Measurements from ENCODE around the gene CNGB1. TPM values are rescaled to one million over a fixed set of nuclear protein-coding genes. Genes with fewer than 3 reads are reported as not detected.

Gene CNGB1
- total and polyA plus RNA-seq, 2 of the 13 experiments (the other 11 are each of a cell fraction or from before 2014, with no cell fraction given), result 0.02 to 0.15 TPM

GRCh38 chr16:57863434-57864160, 107.3 kb downstream of the CNGB1 start (continued):
- TF ChIP-seq ZNF580 (CRISPR knock-in tag; IDR thresholded peaks at IDR 0.05; ENCODE audit: borderline replicate concordance, low read depth) (no peak), ZNF513 (CRISPR knock-in tag; conservative IDR thresholded peaks at IDR 0.05) (no peak), PLSCR1 (CRISPR knock-in tag; IDR thresholded peaks at IDR 0.05; ENCODE audit: borderline replicate concordance) (no peak), ZMAT3 (CRISPR knock-in tag; conservative IDR thresholded peaks at IDR 0.05) (no peak), MEF2D (CRISPR knock-in tag; IDR thresholded peaks at IDR 0.05) (no peak), PAF1 (CRISPR knock-in tag; IDR thresholded peaks at IDR 0.05) (no peak), ZNF263 (CRISPR knock-in tag; IDR thresholded peaks at IDR 0.05) (no peak; the same call in 1 of the 2 replicates), RBM39 (IDR thresholded peaks at IDR 0.05; ENCODE audit: low read depth, low read length, poor library complexity, severe bottlenecking) (no peak), LCORL (IDR thresholded peaks at IDR 0.05) (no peak), LCORL (CRISPR knock-in tag; IDR thresholded peaks at IDR 0.05) (peak; percentile 25; the same call in 1 of the 2 replicates), HMG20B (CRISPR knock-in tag; conservative IDR thresholded peaks at IDR 0.05) (no peak), ZNF362 (CRISPR knock-in tag; IDR thresholded peaks at IDR 0.05; ENCODE audit: borderline replicate concordance) (peak; percentile 82), ZNF879 (CRISPR knock-in tag; IDR thresholded peaks at IDR 0.05) (no peak), THAP7 (CRISPR knock-in tag; IDR thresholded peaks at IDR 0.05) (no peak), KLF16 (CRISPR knock-in tag; IDR thresholded peaks at IDR 0.05) (no peak), SRSF9 (IDR thresholded peaks at IDR 0.05; ENCODE audit: borderline replicate concordance, insufficient read depth, low read depth, low read length, poor library complexity, severe bottlenecking) (no peak), ZNF775 (CRISPR knock-in tag; IDR thresholded peaks at IDR 0.05; ENCODE audit: borderline replicate concordance) (no peak), GMEB1 (CRISPR knock-in tag; IDR thresholded peaks at IDR 0.05; ENCODE audit: borderline replicate concordance) (no peak), ZNF136 (CRISPR knock-in tag; IDR thresholded peaks at IDR 0.05; ENCODE audit: low read depth) (no peak), TFDP2 (CRISPR knock-in tag; IDR thresholded peaks at IDR 0.05) (no peak), EP300 (IDR thresholded peaks at IDR 0.05; ENCODE audit: low read depth in 2 of 2, low read length in 2 of 2) (no peak; a peak in 2 of 4 replicates), EP300 (CRISPR knock-in tag; IDR thresholded peaks at IDR 0.05; ENCODE audit: borderline replicate concordance) (no peak)

All from HepG2 (cell line).